ENCODE results near the gene SYTL1.

Gene SYTL1

GRCh38 chr1:27318136-27318535 is 23.7 kb upstream of the SYTL1 start:
- DNase-seq (ENCODE audit: low read depth in 2 of 2): no peak

- DNase-seq (ENCODE audit: low read depth in 2 of 2): no peak
These were observed 23.2 kb upstream of the SYTL1 start for GRCh38 chr1:27318596-27318995.

GRCh38 chr1:27321813-27322568 is 19.8 kb upstream of the SYTL1 start, which contains the start of gene TMEM222:
TSS of gene TMEM222 (plus strand) at chr1:27322163. CDS start at chr1:27322198, 35 bp downstream.
- DNase-seq (ENCODE audit: low read depth in 2 of 2): peak; percentile 93 to 94

GRCh38 chr1:27322569-27323240 is 19.1 kb upstream of the SYTL1 start:
- DNase-seq (ENCODE audit: low read depth in 2 of 2): no peak

- no peak for DNase-seq (ENCODE audit: low read depth in 2 of 2)
These were observed 16.5 kb upstream of the SYTL1 start for GRCh38 chr1:27325286-27325685.

GRCh38 chr1:27327964-27328363 is 13.9 kb upstream of the SYTL1 start:
- DNase-seq (ENCODE audit: low read depth in 2 of 2): no peak

GRCh38 chr1:27330786-27331185 is 11.0 kb upstream of the SYTL1 start:
- DNase-seq (ENCODE audit: low read depth in 2 of 2): no peak

- no peak for DNase-seq (ENCODE audit: low read depth in 2 of 2)
These were observed 10.4 kb upstream of the SYTL1 start for GRCh38 chr1:27331426-27331825.

GRCh38 chr1:27331922-27332321 is 9.9 kb upstream of the SYTL1 start:
- no peak for DNase-seq (ENCODE audit: low read depth in 2 of 2)

- peak in 1 of 2 donors; percentile 43 for DNase-seq (ENCODE audit: low read depth in 2 of 2)
These were observed 9.1 kb upstream of the SYTL1 start for GRCh38 chr1:27332536-27333281.

GRCh38 chr1:27333717-27334279 is 8.0 kb upstream of the SYTL1 start:
- no peak for DNase-seq (ENCODE audit: low read depth in 2 of 2)

- no peak for DNase-seq (ENCODE audit: low read depth in 2 of 2)
These were observed 6.1 kb upstream of the SYTL1 start for GRCh38 chr1:27335506-27336422.

- no peak for DNase-seq (ENCODE audit: low read depth in 2 of 2)
These were observed 5.1 kb upstream of the SYTL1 start for GRCh38 chr1:27336756-27337155.

GRCh38 chr1:27338751-27339150 is 3.1 kb upstream of the SYTL1 start:
- DNase-seq (ENCODE audit: low read depth in 2 of 2): no peak

GRCh38 chr1:27339213-27339612 is 2.6 kb upstream of the SYTL1 start:
- DNase-seq (ENCODE audit: low read depth in 2 of 2): no peak

- DNase-seq (ENCODE audit: low read depth in 2 of 2): no peak
These were observed 562 bp downstream of the SYTL1 start for GRCh38 chr1:27342391-27342777.

GRCh38 chr1:27342778-27343638 is 1.2 kb downstream of the SYTL1 start:
- peak; percentile 44 to 60 for DNase-seq (ENCODE audit: low read depth in 2 of 2)

GRCh38 chr1:27343639-27344025 is 1.8 kb downstream of the SYTL1 start:
- no peak for DNase-seq (ENCODE audit: low read depth in 2 of 2)

- no peak for DNase-seq (ENCODE audit: low read depth in 2 of 2)
These were observed 3.5 kb downstream of the SYTL1 start for GRCh38 chr1:27345272-27345671.

- DNase-seq (ENCODE audit: low read depth in 2 of 2): no peak
These were observed 4.5 kb downstream of the SYTL1 start for GRCh38 chr1:27346357-27346756.
